ENCODE measurements around the gene MCM9.
"Not testable (repeated sequence)": the region's sequence is repeated elsewhere in the genome, so short reads cannot be mapped to it uniquely, and the experiment has no call there.

MCM9 gene

GRCh38 chr6:118893064-118893806, 41.7 kb downstream of the MCM9 start:
- DNase-seq: peak; percentile 68

- peak; percentile 28 for DNase-seq
Observed at GRCh38 chr6:118892355-118892991, 42.5 kb downstream of the MCM9 start.

GRCh38 chr6:118890997-118891790, 43.8 kb downstream of the MCM9 start:
- DNase-seq: no peak

GRCh38 chr6:118889163-118889562, 45.8 kb downstream of the MCM9 start:
- no peak for DNase-seq

GRCh38 chr6:118886641-118887040, 48.3 kb downstream of the MCM9 start:
- no peak for DNase-seq

- DNase-seq: no peak
Observed at GRCh38 chr6:118882314-118882905, 52.5 kb downstream of the MCM9 start.

GRCh38 chr6:118881440-118882313, 53.3 kb downstream of the MCM9 start:
- DNase-seq: no peak

- no peak for DNase-seq
Observed at GRCh38 chr6:118877806-118878205, 57.2 kb downstream of the MCM9 start.

GRCh38 chr6:118876814-118877213, 58.1 kb downstream of the MCM9 start:
- DNase-seq: peak; percentile 43

- peak; percentile 52 for DNase-seq
Observed at GRCh38 chr6:118876198-118876597, 58.8 kb downstream of the MCM9 start.

GRCh38 chr6:118875672-118876071, 59.3 kb downstream of the MCM9 start:
- DNase-seq: no peak

GRCh38 chr6:118873239-118873638, 61.7 kb downstream of the MCM9 start:
- DNase-seq: no peak

- no peak for DNase-seq
Observed at GRCh38 chr6:118872726-118873125, 62.2 kb downstream of the MCM9 start.

GRCh38 chr6:118872318-118872717, 62.6 kb downstream of the MCM9 start:
- DNase-seq: no peak

- no peak for DNase-seq
Observed at GRCh38 chr6:118871331-118871730, 63.6 kb downstream of the MCM9 start.

- DNase-seq: peak; percentile 3
Observed at GRCh38 chr6:118869894-118870589, 64.9 kb downstream of the MCM9 start.

GRCh38 chr6:118869350-118869749, 65.6 kb downstream of the MCM9 start:
- DNase-seq: peak; percentile 12

GRCh38 chr6:118868901-118869300, 66.1 kb downstream of the MCM9 start:
- not testable (repeated sequence) for DNase-seq

- no peak for DNase-seq
Observed at GRCh38 chr6:118867181-118867580, 67.8 kb downstream of the MCM9 start.

GRCh38 chr6:118865100-118865391, 69.9 kb downstream of the MCM9 start:
- no peak for DNase-seq

GRCh38 chr6:118864341-118865099, 70.4 kb downstream of the MCM9 start:
- no peak for DNase-seq

Measured in fibroblast of skin of right biceps (primary cell).